ENCODE results near the gene PRKN.
"Not testable (repeated sequence)": the region's sequence is repeated elsewhere in the genome, so short reads cannot be mapped to it uniquely, and the experiment has no call there.

The PRKN gene

DNA sequence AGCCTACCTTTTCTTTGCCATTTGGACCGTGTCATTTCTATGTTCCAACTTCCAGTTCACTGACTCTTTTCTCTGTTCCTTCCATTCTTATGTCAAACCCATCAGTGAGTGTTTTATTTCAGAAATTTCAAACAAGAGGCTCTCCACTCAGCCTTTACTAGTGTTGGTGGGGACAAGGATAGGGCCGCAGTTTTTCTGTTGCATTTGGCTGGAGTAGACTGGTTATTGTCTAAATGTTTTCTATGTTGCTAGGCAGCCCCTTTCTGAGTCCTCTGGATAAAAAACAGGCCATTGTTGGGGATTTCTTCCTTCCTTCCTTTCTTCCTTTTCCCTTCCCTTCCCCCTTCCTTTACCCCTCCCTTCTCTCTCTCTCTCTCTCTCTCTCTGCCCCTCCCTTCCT is 288.6 kb downstream of the PRKN start:
- no peak for DNase-seq

- no peak for DNase-seq
Measured at GRCh38 chr6:162435071-162435470, 292.5 kb downstream of the PRKN start.

DNA sequence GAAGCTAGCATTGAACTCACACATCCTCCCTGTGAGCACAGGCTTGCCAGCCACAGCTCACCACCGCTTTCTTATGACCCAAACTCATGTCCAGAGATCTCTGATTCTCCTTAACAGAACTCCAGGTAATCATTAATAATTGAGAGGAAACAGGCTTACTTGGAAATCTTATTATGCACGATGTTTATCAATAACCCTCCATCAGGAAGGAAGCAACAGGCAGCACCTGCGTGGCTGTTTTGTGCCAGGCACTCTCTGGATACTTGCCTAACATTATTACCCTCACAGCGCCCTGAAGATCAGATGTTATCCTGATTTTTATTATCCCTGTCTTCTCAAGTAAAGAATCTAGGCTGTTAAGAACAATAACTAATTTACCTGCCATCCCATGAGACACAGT is 306.6 kb downstream of the PRKN start:
- no peak for DNase-seq

- DNase-seq = no peak
Measured at GRCh38 chr6:162416831-162417537, 310.6 kb downstream of the PRKN start.

DNA sequence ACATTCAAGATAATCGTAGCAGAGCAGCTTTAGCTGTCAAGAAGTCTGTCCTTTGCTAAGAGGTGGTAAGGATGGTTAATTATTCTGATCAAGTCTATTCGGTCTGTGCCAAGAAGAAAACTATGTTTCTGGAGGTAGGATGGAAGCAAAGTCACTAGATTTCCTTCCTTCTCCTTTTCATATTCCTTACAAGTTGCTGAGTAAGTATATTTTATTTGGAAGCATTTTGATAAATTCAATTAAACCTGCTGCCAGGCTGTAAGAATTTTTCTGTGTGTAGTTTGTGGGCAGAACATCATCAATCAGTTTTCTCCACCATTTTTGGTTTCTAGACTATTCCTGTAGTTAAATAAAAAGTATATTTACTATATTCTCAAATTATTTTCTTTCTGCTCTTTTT is 311.3 kb downstream of the PRKN start:
- DNase-seq = no peak

- DNase-seq = no peak
Measured at GRCh38 chr6:162409741-162410691, 317.6 kb downstream of the PRKN start.

- no peak for DNase-seq
Measured at GRCh38 chr6:162408826-162409535, 318.6 kb downstream of the PRKN start.

GRCh38 chr6:162404951-162405350 is 322.6 kb downstream of the PRKN start:
- no peak for DNase-seq

DNA sequence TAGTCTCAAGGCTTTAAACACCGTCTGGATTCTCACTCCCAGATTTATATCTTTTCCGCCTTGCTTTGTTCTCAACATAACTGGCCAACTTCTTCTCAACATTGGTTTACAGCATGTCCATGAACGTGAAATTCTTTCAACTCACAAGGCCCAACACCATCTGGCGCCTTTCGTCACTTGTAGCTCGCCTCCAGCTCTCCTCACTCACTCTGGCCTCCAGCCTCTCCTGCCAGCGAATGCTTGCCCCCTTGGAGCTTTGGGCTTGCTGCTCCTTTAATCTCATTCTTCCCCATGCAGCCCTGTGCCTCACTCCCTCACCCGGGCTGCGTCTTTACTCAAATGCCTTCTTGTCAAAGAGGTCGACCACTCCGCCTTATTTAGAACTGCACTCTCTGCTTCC is 324.5 kb downstream of the PRKN start:
- no peak for DNase-seq

- DNase-seq = no peak
Measured at GRCh38 chr6:162395181-162395580, 332.4 kb downstream of the PRKN start.

DNA sequence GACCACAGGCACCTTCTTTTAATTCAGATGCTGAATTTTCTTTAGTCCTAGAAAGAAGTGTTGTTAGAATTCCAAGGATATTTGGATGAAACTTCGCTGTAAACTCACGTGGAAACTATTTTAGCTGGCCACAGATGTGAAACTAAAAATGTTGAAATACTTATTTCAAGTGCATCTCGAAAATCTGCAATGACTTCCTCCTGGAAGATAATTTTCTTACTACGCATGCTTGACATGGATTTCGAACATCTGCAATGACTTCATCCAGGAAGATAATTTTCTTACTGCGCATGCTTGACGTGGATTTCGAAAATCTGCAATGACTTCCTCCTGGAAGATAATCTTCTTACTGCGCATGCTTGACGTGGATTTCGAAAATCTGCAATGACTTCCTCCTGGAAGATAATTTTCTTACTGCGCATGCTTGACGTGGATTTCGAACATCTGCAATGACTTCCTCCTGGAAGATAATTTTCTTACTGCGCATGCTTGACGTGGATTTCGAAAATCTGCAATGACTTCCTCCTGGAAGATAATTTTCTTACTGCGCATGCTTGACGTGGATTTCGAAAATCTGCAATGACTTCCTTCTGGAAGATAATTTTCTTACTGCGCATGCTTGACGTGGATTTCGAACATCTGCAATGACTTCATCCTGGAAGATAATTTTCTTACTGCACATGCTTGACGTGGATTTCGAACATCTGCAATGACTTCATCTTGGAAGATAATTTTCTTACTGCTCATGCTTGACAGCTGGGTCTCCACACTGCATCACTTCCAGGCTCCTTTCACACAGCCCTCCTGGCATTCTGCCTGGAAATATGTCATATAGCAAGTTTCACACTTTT is 336.4 kb downstream of the PRKN start:
- DNase-seq = not testable (repeated sequence)

GRCh38 chr6:162389343-162390085 is 338.1 kb downstream of the PRKN start:
- DNase-seq = no peak

DNA sequence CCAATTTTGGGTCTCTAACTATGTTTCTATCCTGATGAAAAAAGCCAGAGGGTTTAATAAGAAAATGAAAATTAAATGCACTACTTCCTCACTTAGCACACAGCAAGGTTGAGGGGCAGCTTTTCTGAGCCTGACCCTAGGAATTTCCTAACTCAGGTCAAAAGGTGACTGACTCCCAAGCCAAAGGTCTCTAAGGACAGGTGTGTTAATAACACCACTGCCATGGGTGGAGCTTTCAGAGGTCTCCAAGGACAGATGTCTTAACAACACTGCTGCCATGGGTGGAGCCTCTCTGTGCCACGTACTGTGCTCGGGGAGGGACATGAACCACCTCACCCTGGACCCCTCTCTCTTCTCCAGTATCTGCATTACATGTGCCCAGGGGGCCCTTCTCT is 339.2 kb downstream of the PRKN start:
- no peak for DNase-seq

DNA sequence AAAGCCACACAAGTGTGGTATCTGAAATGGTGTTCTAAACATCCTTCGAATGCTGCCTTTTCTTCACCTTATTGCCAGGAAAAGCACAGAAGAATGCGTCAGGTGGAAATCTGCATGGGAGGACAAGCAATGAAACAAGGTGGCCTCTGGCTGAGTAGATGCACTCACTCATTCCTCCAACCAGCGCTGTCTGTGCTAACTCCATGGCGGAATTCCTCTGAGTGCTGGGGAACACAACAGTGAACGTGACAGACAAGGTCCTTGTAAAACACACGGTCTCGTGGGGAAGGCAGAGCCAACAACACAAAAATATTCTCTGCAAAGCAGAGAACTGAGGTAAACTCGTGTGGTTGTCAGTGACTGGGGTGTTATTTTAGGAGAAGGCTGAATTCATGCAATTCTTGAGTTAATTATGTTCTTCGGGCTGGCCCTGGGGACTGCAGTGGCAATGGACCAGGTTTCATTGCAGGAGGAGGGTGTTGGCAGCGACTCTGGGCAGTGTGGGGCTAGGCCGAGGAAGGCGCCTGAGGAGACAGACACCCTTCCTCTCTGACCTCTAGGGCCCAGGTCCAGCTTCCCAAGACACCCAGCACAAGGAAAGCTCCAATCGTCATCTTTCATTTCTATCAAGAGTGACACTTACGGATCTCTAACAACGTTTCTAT is 339.7 kb downstream of the PRKN start:
- no peak for DNase-seq

DNA sequence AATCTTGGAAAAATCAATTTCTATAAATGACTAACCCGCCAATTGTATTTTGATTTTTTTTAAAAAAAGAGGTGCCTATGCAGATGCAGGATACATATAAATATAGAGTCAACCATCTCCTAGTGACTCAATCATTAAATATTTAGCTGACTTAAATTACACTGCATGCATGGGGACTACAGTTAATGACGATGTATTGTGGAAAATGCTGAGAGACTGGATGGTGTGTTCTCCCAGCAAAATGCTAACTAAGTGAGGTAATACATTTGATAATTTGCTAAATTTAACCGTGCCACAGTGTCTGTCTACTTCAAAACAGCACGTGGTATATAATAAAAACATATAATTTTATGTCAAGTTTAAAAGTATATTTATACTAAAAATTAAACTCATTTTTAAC is 341.6 kb downstream of the PRKN start:
- DNase-seq = no peak

DNA sequence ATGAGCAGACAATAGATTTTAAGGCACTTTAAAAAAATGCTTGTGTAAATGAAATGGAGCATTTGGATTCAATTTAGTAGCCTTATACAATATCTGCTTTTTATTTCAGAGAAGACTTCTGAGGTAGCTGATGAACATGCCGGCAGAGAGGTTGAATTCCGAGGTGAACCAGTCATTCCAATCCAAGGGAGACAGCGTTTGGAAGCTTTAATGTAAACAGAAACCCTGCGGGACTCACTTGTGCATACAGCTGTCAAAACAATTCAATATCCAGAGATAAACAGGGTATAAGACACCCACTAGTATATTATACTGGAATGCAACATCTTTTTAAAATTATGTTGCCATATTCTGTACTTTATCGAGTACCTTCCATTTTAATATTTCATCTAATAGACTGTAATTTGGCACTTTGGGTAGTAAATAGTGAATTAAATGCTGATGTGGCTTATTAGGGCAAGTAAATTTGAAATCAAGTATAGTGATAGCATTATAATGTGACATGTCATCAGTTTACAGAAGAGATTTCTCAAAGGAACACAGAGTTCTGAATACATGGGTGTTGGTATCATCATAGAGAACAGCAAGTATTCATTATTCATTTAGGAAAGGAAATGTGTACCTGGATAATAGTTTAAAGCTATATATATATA is 347.7 kb downstream of the PRKN start:
- DNase-seq = no peak

GRCh38 chr6:162377735-162378134 is 349.8 kb downstream of the PRKN start:
- DNase-seq = no peak

- DNase-seq = no peak
Measured at GRCh38 chr6:162373868-162374267, 353.7 kb downstream of the PRKN start.

GRCh38 chr6:162373192-162373591 is 354.4 kb downstream of the PRKN start:
- no peak for DNase-seq

DNA sequence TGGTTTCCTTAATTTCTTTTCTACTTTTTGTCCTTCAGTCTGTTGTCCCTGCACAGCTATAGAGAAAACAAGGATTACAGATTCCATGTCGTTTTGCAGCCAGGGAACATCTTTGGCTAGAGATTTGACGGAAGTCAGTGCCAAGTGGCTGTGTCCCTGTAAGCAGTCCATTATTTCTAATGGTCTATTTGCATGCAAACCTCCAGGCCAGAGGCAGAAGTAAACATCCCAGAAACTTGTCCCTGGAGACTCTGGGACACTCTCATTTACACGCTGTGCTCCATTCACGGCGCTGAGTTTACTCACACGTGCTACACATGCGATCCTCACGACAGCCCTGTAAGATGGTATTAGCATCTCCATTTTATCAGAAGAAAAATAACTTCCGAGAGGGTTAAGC is 355.5 kb downstream of the PRKN start:
- DNase-seq = no peak

GRCh38 chr6:162371121-162371520 is 356.4 kb downstream of the PRKN start:
- DNase-seq = no peak

Measured in hematopoietic multipotent progenitor cell treated with erythropoietin and hydrocortisone succinate and interleukin-3 and kit ligand, for 6 days (in vitro differentiated cells).